Endometrial microvascular endothelial cells (primary cell): ENCODE results near the gene KIRREL1. TPM values are rescaled to one million over a fixed set of nuclear protein-coding genes. Genes with fewer than 3 reads are reported as not detected.

ENCODE experiments used
- in situ Hi-C: cut with HindIII; loops from 2 replicates; pipeline ENCODE4 v1.10.0; 2017; ENCODE audit warnings: low sequenced_read_pairs, low pct_unique_long_range_greater_than_20kb; ENCODE audit errors: inconsistent ontology term
- total RNA-seq: library from RNA; depleted of rRNA; stranded (reverse); fragments of >200 nt; gene quantifications from one replicate; pipeline ENCODE4 v1.2.3, GENCODE V29; 2015; ENCODE audit errors: inconsistent ontology term

The KIRREL1 gene
- total RNA-seq, 1 donor from 2014 or later: 41.8 TPM

- in situ Hi-C loops: no loop called here
Observed at GRCh38 chr1:158049853-158050252, 56.4 kb downstream of the KIRREL1 start.

DNA sequence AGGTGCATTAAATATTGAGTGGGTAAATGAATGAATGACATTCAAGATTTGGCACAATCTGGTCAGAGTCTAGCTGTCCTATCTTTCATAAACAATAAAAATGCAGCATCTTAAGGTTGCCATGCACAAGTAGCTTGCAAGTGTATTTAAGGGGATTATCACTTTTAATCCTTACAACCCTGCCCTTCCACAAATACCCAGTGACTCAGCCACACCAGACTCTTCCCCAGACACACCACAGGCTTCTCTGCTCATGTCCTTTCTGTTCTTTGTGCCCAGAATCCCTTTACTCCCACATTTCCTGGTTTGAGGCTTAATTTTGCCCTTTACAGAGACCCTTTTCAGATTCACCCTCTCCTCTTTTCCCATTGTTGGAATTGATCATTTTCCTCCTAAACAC is 59.8 kb downstream of the KIRREL1 start:
- in situ Hi-C loops: no loop called here

DNA sequence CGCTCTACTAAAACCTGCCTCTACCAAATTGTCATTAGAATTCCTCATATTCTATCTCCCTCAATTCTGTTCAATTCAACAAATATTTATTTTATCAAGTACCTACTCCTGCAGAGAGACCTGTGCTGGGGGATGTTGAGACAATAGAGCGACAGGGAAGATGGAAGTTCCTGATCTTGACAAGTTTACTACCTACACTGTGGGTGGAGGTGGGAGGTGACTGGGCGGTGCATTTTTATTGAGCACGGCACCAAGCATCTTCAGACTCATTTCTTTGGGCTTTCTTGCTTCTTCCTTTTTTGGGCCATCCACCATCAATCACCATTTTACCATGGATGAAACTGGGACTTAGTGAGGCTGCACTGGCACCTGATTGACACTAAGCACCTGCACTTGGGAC is 61.3 kb downstream of the KIRREL1 start:
- in situ Hi-C loops: no loop called here

DNA sequence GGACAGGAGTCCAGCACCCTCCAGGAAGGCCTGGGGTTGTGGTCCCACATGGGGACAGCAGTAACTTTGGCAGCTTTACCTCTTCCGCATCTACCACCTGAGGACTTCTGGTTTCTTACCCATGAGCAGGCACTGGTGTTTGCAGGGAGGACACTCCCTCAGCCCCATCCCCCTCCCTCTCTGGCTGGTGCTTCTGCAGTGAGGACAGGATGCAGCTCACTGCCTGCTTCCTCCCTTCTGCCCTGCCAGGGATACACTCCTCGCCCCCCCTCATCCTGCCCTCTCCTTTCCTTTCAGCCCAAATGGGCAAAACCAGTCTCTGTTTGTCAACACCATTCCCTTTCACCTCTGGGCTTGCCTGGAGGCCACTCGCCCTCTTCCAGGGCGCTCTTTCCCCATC is 62.4 kb downstream of the KIRREL1 start:
- in situ Hi-C loops: no loop called here

DNA sequence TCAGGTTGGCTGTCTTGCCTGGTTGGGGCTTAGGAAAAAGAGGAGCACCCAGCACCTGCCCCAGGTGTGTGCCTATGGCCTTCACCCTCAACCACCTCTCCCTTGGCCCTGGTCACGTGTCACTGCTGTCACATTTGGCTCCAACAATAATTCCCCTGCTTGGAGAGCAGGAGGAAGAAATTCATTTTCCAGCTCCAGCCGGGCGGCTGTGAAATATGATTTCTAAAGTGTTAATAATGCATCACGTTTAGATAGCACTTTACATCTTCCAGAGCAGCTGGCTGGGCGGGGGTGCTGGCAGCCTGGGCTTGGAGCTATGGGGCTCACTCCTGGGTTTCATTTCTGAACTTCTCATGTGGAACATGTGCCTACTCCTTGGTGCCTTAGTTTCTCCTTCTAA is 63.1 kb downstream of the KIRREL1 start:
- in situ Hi-C loops: no loop called here

- in situ Hi-C loops: no loop called here
Observed at GRCh38 chr1:158058237-158058985, 65.0 kb downstream of the KIRREL1 start.

DNA sequence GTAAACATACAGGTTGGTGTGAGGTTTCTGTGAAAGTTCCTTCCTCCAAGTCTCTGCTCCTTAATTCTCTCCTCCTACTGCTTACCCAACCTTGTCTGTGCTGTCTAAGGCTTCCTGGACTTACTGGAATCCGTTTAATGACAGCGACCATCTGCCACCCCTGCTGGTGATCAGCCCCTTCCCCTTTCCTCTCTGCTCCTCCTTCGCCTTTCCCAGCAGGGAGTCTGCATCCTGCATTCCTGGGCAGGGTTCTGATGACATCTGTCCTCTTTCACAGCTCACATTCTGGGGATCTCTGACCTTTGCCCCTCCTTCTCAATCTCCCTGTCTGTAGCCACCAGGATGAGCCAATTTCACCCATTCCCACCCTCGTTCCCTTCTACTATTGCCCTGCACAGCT is 66.5 kb downstream of the KIRREL1 start:
- in situ Hi-C loops: no loop called here

DNA sequence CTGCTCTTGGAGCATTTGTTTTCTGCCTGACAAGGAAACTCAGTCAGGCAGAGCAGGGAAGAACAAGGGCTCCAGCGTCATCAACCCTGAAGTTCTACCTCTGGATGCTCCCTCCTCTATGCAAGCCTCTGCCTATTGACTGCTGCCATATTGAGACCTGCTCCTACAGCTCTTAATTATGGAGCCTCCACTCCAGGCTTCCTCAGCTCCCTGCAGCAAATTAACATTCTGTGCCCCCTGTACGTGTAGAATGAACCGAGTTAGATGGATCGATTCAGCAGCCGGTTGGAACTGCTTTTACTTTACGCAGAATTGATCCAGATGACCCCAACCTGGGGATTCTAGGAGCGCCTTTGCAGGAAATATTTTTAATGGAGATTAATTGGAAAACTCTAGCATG is 68.7 kb downstream of the KIRREL1 start:
- in situ Hi-C loops: no loop called here

DNA sequence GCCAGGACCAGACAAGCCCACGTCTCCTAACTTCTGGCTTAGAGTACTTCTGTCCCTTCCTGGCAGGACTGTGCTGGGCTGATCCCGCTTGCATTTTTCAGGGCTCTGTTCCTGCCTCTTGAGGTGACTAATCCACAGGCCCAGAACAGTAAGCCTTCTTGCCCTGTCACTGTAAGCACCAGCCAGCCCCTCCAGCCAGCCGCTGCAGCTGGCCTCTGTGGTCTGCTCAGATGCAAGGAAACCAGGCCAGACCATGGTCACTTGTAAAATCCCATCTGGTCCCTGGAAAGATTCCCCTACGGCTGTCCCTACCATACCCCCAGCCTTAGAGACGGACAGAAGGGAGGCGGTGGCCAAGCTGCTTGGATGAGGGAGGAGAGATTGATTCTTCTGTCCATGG is 74.2 kb downstream of the KIRREL1 start:
- in situ Hi-C loops: no loop called here

GRCh38 chr1:158068918-158069317 is 75.5 kb downstream of the KIRREL1 start:
- in situ Hi-C loops: no loop called here

DNA sequence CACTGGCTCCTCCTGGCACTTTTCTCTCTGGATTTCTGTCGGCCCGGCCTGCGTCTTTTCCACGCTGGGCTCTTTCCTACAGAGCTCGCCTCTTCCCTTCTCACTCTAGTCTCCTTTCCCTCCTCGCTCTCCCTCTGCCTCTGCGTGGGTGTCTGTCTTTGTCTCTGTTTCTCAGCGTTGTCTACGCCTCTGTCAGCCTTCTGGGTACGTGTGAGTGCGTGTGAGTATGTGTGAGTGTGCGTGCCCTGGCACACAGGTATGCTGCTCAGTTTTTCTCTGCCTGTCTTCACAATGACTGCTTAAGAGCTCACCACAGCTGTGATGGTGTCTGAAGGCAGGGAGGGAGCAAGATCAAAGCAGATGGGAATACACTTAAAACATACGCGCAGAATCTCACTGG is 77.7 kb downstream of the KIRREL1 start:
- in situ Hi-C loops: loop anchor here (10.0 kb wide), 1 partner anchor 66 kb away; no protein-coding TSS in a partner anchor

- in situ Hi-C loops: loop anchor here (10.0 kb wide), 1 partner anchor 70 kb away; no protein-coding TSS in a partner anchor
Observed at GRCh38 chr1:158075078-158075477, 81.6 kb downstream of the KIRREL1 start.

- in situ Hi-C loops: loop anchor here (10.0 kb wide), 1 partner anchor 72 kb away; no protein-coding TSS in a partner anchor
Observed at GRCh38 chr1:158076441-158076840, 83.0 kb downstream of the KIRREL1 start.

DNA sequence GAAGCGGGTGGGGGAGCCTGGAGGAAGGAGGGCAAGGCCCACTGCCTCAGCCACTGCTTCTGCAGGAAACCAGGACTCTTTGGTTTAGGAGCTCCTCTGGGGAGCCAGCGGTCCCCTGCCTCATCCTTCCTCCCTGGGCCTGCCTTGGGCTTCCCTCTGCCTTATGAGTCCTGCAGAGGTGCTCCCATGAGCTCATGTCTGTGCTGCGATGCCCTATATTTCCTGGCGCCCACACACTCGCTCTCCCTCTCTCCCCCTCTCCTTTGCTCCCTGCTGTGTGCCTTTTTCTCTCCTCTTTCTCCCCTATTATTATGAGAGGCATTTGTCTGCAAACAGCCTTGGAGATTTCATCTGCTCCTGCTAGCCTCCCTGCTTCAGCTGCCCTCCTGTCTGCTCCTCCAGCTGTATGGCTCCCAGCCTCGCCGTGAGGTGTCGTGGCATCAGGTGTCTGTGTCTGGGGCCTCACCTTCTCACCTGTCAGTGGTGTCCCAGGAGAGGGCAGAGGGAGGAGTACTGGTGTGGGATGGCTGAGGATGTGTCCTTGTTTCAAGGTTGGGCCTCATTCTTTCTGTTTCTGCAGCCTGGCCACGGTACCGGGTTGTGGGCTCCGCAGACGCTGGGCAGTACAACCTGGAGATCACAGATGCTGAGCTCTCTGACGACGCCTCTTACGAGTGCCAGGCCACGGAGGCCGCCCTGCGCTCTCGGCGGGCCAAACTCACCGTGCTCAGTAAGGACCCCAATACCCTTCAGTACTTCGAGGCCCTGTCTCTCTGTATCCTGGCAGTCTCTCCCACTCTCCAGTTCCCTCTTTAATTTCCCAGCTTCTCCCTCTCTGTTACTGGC is 84.2 kb downstream of the KIRREL1 start:
- in situ Hi-C loops: loop anchor here (10.0 kb wide), 1 partner anchor 73 kb away; no protein-coding TSS in a partner anchor

GRCh38 chr1:158078569-158079080 is 85.2 kb downstream of the KIRREL1 start:
- in situ Hi-C loops: loop anchor here (10.0 kb wide), 1 partner anchor 74 kb away; no protein-coding TSS in a partner anchor

- in situ Hi-C loops: no loop called here
Observed at GRCh38 chr1:158080066-158080465, 86.6 kb downstream of the KIRREL1 start.

GRCh38 chr1:158084336-158084735 is 90.9 kb downstream of the KIRREL1 start:
- in situ Hi-C loops: no loop called here

DNA sequence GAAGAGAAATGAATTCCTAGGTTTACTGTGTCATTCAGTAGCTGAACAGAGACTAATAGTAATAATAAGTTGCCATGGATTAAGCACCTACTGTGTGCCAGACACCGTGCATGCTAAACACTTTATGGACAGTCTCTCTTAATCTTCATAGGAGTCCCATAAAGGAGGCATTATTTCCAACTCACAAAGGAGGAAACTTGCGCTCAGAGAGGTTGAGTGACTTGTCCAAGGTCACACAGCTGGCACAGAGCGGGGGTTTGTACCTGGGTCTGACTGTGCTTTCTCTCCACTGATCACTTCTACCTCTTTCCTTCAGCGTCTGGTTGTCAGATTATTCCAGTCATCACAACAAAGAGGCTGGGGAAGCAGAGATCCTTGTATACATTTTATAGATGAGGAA is 91.3 kb downstream of the KIRREL1 start:
- in situ Hi-C loops: no loop called here

DNA sequence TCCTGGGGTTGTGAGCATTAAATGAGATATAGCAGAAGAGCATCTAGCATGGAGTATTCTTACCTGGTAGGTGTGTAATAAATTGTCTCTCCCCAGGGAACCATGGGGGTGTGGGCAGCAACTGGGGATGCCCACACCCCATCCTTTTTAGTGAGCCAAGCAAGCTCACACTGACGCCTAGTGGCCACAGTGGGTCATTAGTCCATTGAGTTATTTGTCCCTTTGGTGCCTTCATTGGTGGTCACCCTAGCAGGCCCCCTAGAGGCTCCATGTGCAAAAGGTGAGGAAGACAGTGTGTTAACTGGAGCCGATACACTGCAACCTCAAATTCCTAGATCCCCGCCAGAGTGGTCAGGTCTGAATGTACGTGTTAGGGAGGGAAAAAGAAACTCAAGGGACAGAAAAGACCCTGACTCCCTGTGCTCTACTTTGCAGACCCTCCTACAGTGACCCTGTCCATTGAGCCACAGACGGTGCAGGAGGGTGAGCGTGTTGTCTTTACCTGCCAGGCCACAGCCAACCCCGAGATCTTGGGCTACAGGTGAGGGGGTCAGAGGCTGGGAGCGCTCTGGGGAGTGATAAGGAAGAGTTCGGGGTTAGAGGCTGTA is 94.0 kb downstream of the KIRREL1 start:
- in situ Hi-C loops: no loop called here
